ENCODE measurements around the gene CHRNB4. TPM values are rescaled to one million over a fixed set of nuclear protein-coding genes. Genes with fewer than 3 reads are reported as not detected.

CHRNB4 gene
- total RNA-seq, 1 donor from 2014 or later, result 71.6 TPM

DNA sequence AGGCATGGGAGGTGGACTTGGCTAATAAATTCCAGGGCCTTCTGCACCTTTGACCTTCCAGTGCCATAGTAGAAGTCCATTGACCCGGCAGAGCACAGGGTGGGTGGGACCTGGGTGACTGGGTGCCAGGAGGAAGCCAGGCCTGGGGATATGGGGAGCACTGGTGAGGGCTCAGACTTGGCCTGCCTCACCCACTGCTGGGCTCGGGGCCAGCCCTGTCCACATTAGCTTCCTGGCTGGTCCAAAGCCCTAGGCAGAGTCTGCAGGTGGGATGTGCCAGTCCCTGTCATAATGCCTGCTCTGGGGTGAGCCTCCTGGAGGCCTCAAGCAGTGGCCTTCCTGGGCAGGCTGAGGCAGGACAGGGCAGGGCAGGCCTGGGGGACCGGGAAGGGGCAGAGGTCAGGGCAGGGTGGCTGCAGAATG, 38.1 kb upstream of the CHRNB4 start:
- no peak overlapping the region for H3K27ac Mint-ChIP-seq (ENCODE audit: unreplicated experiment)
- no peak overlapping the region for H3K4me3 Mint-ChIP-seq (ENCODE audit: unreplicated experiment)
- H3K27me3 Mint-ChIP-seq (ENCODE audit: unreplicated experiment), result peaks cover 21% of the 10 kb centered on the region
- no peak for DNase-seq
- peaks cover 46% of the 10 kb centered on the region for H3K4me1 Mint-ChIP-seq (ENCODE audit: low read depth, unreplicated experiment)
- TF ChIP-seq, protein P1, sequence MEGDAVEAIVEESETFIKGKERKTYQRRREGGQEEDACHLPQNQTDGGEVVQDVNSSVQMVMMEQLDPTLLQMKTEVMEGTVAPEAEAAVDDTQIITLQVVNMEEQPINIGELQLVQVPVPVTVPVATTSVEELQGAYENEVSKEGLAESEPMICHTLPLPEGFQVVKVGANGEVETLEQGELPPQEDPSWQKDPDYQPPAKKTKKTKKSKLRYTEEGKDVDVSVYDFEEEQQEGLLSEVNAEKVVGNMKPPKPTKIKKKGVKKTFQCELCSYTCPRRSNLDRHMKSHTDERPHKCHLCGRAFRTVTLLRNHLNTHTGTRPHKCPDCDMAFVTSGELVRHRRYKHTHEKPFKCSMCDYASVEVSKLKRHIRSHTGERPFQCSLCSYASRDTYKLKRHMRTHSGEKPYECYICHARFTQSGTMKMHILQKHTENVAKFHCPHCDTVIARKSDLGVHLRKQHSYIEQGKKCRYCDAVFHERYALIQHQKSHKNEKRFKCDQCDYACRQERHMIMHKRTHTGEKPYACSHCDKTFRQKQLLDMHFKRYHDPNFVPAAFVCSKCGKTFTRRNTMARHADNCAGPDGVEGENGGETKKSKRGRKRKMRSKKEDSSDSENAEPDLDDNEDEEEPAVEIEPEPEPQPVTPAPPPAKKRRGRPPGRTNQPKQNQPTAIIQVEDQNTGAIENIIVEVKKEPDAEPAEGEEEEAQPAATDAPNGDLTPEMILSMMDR (IDR thresholded peaks at IDR 0.05; ENCODE audit: partially characterized antibody, unreplicated experiment), result no peak
- peaks cover 14% of the 10 kb centered on the region for H3K9me3 Mint-ChIP-seq (ENCODE audit: unreplicated experiment)
- no peaks in the 10 kb centered on the region for H3K36me3 Mint-ChIP-seq (ENCODE audit: unreplicated experiment)

DNA sequence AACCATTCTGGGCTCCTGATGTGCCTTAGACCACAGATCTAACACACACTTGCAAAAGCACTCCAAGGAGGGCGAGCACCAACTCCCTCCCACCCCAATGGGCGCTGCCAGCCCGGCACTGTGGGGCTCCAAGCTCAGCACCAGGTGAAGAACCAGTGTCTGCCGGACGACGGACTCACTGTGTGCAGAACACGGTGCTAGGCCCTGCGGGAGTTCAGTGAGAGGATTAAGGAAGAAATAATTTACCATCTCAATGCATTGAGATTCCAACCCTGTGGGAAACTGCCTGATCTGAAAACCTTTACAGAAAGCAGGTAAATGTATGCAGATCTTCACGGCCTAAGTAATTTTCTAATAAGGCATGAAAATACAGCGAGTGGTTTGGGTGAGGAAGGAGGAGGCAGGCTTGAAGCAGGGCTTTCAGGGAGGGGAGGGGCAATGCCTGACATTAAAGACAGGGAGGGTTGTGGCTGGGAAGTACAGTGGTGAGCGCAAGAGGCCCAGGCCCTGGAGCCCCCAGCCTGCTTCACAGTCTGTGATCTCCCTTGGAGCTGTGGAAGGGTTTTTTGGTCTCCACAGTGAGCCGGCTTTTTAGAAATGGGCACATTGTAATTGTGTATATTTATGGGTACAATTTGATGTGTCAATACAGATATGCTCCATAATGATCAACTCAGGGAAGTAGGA, 35.6 kb upstream of the CHRNB4 start:
- Mint-ChIP-seq H3K4me3 (ENCODE audit: unreplicated experiment) (no peak overlapping the region), H3K36me3 (ENCODE audit: unreplicated experiment) (no peaks in the 10 kb centered on the region), H3K27ac (ENCODE audit: unreplicated experiment) (no peak overlapping the region), H3K27me3 (ENCODE audit: unreplicated experiment) (peaks cover 30% of the 10 kb centered on the region), H3K4me1 (ENCODE audit: low read depth, unreplicated experiment) (peaks cover 46% of the 10 kb centered on the region), H3K9me3 (ENCODE audit: unreplicated experiment) (peaks cover 20% of the 10 kb centered on the region)
- DNase-seq, result no peak
- TF ChIP-seq, protein P1 (IDR thresholded peaks at IDR 0.05; ENCODE audit: partially characterized antibody, unreplicated experiment), result no peak

DNA sequence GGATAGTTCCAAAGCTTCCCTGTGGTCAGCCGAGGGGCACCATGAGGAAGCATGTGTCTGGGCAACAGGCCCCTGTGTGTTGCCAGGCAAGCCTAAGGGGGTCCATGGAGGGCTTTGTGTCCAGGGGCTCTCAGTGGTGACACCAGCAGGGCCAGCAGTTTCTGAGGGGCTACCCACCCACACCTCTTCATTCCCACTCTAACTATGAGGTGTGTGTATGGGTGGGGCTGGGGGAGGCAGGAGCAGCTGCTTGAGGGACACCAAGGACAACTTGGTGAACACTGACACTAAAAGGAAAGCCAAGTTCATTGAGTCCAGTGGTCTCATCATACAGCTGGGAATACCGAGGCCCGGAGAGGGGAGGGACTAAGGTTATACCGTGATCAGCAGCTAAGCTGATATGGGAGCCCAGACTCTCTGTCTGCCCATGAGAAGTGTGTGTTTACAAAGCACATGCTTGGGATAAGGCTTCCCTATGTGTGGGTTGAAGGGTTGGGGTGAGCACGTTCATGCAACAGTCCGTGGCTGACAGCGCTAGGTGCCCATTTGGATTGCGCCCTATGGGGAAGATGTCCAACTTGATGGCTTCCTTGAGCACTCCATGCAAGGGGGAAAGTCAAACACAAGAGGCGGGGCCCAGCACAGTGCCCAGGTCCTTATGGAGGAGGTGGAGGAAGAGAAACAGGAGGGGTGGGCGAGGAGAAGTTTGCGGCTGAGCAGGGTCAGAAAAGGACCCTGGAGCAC, 34.8 kb upstream of the CHRNB4 start:
- Mint-ChIP-seq H3K27me3 (ENCODE audit: unreplicated experiment) (peaks cover 29% of the 10 kb centered on the region), H3K9me3 (ENCODE audit: unreplicated experiment) (peaks cover 22% of the 10 kb centered on the region), H3K27ac (ENCODE audit: unreplicated experiment) (no peak overlapping the region), H3K4me3 (ENCODE audit: unreplicated experiment) (no peak overlapping the region), H3K4me1 (ENCODE audit: low read depth, unreplicated experiment) (peaks cover 43% of the 10 kb centered on the region), H3K36me3 (ENCODE audit: unreplicated experiment) (no peaks in the 10 kb centered on the region)
- TF ChIP-seq, protein P1 (IDR thresholded peaks at IDR 0.05; ENCODE audit: partially characterized antibody, unreplicated experiment), result no peak
- DNase-seq, result no peak

DNA sequence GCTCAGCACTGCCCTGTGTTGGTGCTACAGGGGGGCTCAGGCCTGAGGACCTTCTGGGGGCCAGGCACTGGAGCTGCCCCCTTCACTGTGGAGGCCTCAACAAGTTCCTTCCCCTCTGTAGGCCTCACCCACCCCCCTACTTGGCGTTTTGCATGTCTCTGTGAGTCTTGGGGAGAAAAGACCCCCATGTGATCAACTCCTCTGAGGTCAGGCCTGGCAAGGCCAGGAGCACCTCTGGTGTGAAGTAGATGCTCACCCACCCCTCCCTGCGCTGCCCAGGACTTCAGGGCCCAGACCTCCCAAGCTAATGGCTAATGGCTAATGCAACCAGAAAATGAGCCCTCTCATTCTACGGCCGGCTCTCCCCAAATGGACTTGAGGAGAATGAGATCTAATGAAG, 34.2 kb upstream of the CHRNB4 start:
- peaks cover 38% of the 10 kb centered on the region for H3K4me1 Mint-ChIP-seq (ENCODE audit: low read depth, unreplicated experiment)
- H3K4me3 Mint-ChIP-seq (ENCODE audit: unreplicated experiment), result no peak overlapping the region
- DNase-seq, result no peak
- H3K27me3 Mint-ChIP-seq (ENCODE audit: unreplicated experiment), result peaks cover 29% of the 10 kb centered on the region
- no peak overlapping the region for H3K27ac Mint-ChIP-seq (ENCODE audit: unreplicated experiment)
- no peaks in the 10 kb centered on the region for H3K36me3 Mint-ChIP-seq (ENCODE audit: unreplicated experiment)
- peaks cover 23% of the 10 kb centered on the region for H3K9me3 Mint-ChIP-seq (ENCODE audit: unreplicated experiment)
- TF ChIP-seq, protein P1 (IDR thresholded peaks at IDR 0.05; ENCODE audit: partially characterized antibody, unreplicated experiment), result no peak

DNA sequence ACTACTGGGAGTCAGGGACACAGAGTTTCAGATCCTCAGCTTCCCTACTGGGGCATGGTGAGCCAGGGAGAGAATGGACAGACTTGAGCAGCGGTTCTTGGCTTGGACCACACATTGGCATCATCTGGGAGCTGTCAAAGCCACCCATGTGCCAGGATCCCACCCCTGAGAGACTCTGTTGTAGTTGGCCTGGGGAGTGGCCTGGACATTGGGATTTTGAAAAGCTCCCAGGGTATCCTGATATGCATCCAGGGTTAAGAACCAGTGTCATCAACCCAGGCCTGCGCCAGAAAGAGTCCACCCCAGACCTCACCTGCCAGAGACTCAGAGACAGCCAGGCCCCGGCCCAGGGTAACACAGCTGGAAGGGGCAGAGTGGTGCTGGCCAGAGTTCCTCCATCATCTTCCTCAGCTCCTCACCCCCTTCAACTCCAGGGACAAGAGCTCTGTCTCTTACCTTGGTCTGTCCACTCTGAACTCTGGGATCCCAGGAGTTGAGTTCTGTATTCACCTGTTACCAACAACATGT, 33.0 kb upstream of the CHRNB4 start:
- Mint-ChIP-seq H3K9me3 (ENCODE audit: unreplicated experiment) (peaks cover 23% of the 10 kb centered on the region), H3K4me1 (ENCODE audit: low read depth, unreplicated experiment) (peaks cover 32% of the 10 kb centered on the region), H3K27me3 (ENCODE audit: unreplicated experiment) (peaks cover 29% of the 10 kb centered on the region), H3K36me3 (ENCODE audit: unreplicated experiment) (no peaks in the 10 kb centered on the region), H3K4me3 (ENCODE audit: unreplicated experiment) (no peak overlapping the region), H3K27ac (ENCODE audit: unreplicated experiment) (no peak overlapping the region)
- TF ChIP-seq, protein P1 (IDR thresholded peaks at IDR 0.05; ENCODE audit: partially characterized antibody, unreplicated experiment), result no peak
- DNase-seq, result no peak
